DMS53 treated with DMSO at 0.1 percent for 48 hours (cell line): ENCODE results near the gene MPP2.

Experiments
- DNase-seq: peaks from one replicate; lab custom pipeline; 2025; ENCODE audit not compliant: unreplicated experiment; lab: John Stamatoyannopoulos, UW

The MPP2 gene

DNA sequence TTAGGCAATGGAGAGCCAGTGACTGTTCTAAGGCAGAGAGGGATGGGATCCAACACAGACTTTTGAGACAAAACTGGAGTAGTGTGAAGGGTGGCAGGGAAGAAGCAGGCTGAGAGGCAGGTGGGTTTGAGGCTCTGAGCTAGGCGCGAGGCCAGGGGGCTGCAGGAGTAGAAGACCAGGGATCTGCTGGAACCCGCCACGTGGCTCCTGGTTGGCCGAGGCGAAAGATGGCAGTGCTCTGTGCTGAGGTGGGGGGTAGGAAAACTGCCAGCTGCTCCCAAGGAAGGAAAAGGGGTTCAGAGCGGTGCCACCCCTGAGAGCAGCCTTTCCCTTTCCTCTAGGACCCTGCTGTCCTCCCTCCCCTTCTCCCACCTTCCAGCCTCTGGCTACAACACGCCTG, 54.8 kb downstream of the MPP2 start:
- DNase-seq, result no peak

DNA sequence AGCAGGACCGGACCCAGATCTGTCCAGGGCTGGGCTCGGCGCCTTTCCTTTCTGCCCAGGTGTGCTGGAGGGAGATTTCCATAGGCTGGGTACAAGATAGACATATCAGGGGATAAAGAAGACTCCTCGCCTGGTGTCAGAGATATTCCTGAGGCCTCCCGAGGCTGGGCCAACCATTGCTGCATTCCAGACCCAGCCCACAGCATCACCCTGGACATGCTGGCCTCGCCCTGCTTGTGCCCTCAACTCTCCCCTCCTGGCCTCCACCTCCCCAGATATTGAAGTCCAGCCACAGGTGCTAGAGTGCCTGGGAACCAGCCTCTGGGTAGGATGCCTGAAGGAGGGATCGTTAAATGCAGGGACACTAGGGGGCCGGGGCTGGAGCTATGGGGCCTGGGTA, 58.2 kb downstream of the MPP2 start:
- no peak for DNase-seq

DNA sequence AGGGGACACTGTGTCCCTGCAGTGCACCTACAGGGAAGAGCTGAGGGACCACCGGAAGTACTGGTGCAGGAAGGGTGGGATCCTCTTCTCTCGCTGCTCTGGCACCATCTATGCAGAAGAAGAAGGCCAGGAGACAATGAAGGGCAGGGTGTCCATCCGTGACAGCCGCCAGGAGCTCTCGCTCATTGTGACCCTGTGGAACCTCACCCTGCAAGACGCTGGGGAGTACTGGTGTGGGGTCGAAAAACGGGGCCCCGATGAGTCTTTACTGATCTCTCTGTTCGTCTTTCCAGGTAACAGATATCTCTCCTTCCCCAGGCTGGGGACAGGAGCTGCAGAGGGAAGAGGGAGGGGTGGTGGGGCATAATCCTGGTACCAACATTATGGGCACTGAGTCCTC, 58.7 kb downstream of the MPP2 start:
- no peak for DNase-seq

DNA sequence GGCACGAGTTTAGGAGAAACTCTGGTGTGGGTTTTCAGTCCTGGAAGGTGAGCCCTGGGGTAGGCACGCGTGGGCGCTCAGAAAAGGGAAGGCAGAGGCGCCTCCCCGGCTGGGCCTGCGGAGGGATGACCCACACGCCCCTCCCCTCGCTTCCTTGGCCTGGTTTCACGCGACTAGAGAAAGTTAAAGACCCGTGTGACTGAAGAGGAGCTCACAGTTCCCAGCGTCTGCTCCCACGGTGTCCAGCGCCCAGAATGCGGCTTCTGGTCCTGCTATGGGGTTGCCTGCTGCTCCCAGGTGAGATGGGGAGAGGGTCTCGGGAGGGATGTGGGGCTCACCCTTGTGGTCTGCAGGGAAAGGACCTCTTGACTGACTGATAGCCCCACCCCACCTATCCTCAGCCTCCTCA, 60.4 kb downstream of the MPP2 start, which contains the start of gene CD300LG:
Gene CD300LG, plus strand, starts transcription at position 214 of the 409 bp plus-strand sequence. Its CDS starts 41 bp downstream, at position 255.
- no peak for DNase-seq

DNA sequence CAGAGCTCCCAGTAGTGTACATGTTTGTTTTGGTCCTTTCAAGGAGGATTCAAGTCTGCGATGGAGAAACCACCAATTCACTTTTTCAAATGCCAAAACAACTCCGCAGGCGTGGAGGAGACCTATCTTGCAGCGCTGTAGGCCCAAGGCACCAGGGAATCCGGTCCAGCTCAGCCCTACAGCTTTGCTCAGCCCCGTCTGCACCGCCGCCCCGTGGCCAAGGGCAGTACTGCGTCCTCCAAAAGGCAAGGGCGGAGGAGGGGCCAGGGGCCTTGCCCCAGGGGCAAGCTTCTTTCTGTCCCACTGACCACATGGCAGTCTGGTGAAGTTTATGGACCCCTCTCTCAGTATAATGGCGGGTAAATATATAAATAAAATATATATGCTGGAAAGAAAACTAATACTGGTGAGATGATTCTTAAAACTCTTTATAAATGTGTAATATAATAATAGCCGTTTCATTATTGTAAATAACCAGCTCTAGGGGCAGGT, 61.1 kb downstream of the MPP2 start:
- peak; percentile 82 for DNase-seq

DNA sequence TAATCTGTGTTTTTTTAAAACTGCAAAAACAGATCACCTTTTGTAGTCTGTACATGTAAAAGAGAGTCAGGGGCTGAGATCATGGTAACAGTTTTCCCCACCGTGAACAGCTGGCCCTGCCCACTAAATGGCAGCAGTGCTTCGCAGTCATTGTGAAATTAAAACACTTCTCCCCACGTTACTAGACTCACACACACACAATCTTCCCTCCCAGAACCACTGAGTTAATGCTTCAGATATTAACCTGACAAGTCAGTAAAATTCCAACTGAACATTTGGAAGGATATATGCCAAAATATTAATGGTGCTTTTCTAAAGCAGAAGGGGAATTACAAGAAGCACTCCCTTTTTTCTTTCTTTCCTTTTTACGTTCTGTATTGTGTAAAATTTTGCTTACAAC, 61.6 kb downstream of the MPP2 start:
- no peak for DNase-seq

DNA sequence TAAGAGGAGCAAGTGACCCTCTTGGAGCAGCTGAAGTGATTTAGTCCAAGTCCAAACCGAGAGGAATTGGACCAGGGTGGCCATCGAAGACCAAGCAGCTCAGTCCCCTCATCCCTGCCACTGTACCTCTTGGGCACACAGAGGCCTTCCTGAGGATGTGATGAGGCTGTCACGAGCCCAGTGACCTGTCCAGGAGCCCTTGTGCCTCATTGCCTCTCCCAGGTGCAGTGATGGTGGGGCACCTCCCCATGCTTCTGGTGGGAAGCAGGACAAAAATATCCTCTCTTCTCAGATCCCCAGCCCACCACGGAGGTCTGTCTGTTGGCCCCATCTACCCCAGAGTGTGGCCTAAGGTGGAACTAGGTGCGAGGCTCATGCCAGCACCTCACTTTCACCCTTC, 63.1 kb downstream of the MPP2 start:
- no peak for DNase-seq

DNA sequence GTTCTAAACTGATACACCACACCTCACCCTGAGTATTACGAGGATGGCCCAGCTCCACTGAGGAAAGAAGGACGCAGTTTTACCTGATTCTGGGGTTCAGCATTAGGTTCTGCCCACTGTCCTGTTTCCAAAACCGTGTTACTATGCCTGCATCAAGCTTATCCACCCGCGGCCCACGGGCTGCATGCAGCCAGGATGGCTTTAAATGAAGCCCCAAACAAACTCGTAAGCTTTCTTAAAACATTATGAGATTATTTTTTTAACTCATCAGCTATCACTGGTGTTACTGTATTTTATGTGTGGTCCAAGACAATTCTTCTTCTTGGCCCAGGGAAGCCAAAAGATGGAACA, 64.4 kb downstream of the MPP2 start:
- DNase-seq, result peak; percentile 48

DNA sequence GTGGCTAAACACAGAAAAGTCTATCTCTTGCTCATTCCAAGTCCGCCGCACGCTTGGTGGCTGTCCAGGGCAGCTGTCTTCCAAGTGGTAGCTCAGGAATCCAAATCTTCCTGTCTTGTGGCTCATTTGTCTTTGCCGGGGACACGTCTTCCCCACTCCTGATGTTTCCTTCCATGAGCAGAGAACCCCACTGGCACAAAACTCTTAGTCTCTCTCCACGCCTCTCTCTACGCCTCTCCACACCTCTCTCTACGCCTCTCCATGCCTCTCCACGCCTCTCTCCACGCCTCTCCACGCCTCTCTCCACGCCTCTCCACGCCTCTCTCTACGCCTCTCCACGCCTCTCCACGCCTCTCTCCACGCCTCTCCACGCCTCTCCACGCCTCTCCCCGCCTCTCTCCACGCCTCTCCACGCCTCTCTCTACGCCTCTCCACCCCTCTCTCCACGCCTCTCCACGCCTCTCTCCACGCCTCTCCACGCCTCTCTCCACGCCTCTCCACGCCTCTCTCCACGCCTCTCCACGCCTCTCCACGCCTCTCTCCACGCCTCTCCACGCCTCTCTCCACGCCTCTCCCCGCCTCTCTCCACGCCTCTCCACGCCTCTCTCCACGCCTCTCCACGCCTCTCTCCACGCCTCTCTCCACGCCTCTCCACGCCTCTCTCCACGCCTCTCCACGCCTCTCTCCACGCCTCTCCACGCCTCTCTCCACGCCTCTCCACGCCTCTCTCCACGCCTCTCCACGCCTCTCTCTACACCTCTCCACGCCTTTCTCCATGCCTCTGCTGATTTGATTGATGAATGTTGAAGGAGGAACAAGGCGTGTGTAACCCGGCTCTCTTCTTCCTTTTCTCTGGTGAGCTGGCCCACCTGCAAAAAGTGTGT, 65.0 kb downstream of the MPP2 start:
- peak; percentile 75 for DNase-seq

DNA sequence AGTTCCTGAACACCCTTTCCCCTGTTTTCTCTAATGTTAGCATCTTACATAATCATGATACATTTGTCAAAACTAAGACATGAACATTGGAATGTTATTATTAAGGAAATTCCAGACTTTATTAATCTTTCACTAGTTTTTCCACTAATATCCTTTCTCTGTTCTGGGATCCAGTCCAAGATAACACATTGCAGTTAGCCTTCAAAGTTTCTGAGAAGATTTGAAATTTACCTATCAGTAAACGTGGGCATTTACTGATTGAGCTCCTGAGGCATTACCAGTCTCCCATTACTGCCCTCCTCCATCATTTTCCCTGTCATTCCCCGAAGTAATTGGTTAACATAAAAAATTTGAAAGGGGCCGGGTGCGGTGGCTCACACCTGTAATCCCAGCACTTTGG, 66.1 kb downstream of the MPP2 start:
- DNase-seq, result no peak

DNA sequence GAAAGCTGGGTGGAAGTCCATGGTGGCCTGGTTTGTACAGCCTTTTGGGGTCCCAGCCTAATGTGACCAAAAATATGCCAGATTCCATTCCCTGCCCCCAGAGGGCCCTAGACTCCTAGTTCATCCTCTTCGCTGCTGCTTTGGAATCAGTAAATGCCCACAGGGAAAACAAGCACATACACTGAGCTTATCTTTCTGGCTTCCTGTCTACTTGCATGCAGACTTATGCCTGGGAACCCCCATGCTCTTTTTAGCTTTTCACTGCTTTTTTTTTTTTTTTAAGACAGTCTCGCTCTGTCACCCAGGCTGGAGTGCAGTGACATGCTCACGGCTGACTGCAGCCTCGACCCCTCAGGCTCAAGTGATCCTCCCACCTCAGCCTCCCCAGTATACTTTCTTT, 66.5 kb downstream of the MPP2 start:
- DNase-seq, result no peak

DNA sequence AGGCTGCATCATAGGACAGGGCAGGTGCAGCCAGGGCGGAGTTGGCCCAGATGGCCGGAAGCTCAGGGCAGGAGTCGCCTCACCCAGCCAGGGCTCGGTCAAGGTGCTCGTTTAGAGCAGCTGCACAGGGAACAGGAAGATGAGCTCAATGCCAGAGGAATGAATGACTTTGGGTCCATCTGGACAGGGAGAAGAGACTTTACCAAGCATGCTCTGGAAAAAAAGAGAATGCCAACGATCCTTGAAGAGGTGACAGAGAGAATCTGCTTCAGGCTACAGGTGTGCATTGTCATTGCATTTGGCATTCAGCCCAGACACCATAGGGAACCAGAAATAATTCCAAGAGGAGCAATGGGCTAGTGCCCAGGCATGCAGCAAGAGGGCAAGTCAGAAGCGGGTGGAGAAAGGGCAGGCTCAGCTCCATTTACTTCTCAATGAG, 67.6 kb downstream of the MPP2 start:
- DNase-seq, result peak; percentile 96

DNA sequence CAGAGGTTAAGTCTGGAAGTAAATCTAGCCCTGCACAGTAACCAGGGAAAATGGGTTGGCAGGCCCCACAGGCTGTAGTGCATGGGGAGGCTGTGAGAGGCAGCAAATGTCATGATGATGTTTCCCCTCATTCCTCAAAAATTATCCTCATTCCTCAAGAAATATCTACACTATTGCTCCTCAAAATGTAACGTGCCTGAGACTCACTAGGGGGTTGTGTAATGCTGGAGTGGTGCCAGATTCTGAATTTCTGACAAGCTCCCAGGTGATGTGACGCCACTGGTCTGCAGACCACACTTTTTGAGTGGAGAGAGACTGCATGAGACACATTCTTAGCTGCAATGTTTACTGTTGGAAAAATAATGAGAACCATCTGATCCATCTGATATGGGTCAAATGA, 73.2 kb downstream of the MPP2 start:
- no peak for DNase-seq

DNA sequence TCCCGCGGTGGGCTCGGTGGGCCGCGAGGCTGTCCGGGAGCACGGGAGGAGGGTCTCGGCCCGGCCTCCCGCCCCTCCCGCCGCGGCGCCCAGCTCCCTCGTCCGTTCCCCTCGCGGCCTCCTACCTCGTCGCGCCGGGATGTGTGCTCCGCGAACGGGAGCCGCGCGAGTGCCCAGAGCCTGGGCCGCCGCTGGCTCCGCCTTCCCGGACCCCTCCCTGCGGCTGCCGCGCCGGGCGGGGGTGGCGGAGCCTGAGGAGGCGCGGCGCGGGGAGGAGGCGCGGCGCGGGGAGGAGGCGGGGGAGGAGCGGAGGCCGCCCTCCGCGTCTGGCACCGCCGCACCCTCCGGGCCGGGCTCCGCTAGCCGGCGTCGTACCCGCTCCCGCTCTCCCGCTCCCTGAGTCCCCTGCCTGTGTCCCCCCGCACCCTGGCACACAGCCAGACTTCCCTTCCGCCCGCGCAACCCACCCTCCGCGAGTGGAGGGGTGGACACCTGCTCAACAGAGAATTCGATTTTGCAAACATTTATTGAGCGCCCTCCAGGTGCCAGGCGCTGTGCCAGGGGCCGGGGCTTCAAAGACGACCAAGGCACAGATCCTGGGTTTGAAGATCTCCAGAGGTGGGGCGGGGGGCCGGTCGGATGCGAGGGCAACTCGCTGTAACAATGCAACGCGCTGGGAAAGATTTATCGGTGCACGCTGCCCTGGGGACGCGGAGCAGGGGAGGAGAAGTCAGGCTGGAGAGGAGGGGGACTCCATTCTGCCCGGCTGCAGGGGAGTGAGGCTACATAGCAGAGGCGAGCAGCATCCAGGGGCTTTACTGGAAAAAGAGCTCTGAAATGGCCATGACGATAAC, 74.1 kb downstream of the MPP2 start, which contains the start of gene MPP3:
Gene MPP3, minus strand, starts transcription at position 171 of the 854 bp plus-strand sequence. CDS start 1,240 bp downstream, outside the sequence.
- peak; percentile 74 for DNase-seq

DNA sequence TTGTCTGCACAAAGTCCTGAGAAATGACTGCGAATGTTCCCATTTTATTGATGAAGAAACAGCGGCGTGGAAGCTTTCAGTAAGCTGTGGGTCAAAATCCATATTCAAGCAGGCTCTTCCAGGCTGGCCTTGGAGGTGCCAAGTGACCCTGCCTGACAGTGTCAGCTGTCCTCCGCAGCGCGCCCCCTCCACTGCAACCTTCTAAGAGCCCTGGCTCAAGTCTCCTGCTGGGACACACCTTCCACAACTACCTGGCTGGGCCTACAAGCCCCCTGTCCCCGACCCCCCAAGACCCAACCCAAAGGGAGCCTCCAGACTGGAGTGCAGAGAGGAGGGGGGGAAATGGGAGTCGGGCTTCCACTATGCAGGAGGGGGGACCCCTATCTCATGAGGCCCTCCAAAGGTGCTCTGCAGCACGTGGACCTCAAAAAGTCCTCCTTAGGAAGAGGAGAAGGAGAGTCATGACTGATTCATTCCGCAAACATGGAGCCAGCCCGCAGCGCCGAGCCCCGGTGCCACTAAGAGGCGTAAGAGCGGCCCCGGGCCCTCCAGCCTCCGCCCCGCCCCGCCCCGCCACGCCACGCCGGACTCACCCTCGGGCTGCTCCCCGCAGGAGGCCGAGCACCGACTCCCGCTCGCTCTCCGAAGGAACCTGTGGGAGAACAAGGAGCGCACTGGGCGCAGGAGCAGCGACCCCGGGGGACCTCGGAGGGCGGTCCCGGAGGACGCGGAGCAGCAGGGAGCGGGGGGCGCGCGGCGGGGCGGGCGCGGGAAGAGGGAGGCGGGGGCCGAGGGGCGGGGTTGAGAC, 75.0 kb downstream of the MPP2 start:
- peak; percentile 37 for DNase-seq

DNA sequence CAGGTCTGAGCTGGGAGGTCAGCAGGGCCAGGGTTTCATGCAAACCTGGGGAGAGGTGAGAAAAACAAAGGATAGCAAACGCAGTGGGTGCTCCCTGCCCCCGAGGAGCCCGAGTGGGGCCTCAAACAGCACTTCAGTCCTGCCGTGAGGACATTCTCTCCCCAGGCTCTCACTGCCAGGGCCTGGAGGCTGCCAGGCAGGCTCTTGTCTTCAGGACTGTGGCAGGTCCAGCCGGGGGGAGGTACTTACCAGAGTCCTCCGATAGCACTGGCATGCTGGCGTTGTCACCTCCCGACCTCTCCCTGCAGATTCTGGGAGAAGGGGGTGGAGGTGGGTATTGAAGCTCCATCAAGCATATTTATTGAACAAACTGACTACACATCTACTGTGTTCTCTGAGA, 75.7 kb downstream of the MPP2 start:
- DNase-seq, result no peak

DNA sequence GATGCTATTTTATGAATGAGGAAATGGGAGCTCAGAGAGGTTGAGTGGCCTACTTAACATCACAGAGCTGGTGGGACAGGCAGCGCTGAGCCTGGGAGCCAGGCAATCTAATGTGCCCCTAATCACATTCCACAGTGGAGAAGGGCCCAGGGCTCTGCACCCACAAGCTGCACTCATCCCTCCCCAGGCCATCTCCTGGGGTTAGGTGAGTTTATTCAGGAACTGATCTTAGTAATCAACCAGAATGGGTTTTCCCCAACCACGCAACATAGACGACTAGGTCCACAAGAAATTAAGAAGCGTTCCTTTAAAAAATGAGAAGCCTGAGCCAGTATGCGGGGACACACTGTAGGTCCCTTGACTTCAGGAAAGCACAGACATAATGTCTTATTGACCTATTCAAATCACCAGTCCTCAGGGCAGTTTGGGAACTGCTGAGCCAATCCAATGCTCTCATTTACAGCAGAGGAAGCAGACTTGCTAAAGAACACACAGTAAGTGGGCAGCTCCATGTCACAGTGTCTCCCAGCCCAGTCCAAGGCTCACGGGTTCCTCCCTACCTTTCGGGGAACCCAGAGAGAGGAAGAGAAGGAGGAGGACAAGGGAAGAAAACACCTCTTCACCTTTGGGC, 76.7 kb downstream of the MPP2 start:
- no peak for DNase-seq

DNA sequence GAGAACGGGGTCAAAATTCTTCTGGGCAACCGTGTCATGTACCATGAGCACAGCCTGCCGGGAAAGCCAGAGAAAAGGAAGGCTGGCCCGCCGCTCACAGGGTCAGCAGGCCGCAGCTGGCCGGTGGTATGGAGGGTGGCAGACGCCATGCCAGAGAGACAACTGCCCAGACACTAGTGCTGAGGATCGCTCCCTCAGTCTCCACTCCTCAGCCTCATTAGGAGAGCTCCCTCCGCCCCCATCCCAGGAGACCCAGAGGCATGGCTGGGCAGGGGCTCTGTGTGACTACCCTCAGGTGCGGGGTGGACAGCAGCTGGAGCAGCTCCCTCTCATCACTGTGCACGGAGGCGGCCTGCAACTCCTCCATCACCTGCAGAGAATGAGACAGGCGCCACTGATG, 77.6 kb downstream of the MPP2 start:
- DNase-seq, result no peak

DNA sequence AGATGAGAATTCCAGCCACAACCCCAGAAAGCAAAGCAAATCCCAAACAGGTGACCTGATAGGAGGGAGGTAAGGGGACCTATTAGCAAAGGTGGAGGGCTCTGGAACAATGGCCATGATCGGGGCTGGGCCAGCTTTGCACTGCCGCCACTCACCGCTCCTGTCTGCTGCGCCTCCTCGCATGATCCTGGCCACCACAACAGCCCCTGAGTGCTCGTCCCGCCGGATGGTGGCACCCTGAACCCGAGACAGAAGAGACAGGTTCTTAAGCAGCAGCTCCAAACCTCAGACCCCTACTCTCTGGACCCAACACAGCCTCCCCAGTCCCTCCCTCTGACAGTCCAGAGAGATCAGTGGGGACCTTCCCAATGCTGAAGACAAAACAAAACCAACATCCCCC, 79.7 kb downstream of the MPP2 start:
- DNase-seq, result no peak

DNA sequence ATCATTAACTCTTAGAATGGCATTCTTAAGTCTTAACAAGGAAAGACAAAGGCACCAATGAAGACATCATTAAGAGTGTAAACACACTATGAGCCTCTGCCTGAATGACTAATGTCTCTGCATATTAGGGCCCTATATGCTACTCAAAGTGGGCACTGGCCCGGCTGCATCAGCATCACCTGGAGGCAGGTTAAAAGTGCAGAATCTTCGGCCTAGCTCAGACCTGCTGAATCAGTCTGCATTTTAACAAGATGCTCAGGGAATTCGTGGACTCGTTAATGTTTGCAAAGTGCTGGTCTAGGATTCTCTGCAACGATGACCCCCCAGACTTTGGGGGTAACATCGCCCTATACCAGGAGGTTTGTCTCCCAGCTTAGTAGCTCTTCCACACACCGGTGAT, 81.1 kb downstream of the MPP2 start:
- no peak for DNase-seq
